HEK293T (cell line): ENCODE results near the gene KLC3.

Experiments used
- CTCF ChIA-PET: fragments of 350-600 bp; formaldehyde crosslinking; extraction: SDS; loops from one replicate; lab custom pipeline; 2021; ENCODE audit warnings: antibody characterized with exemption, inconsistent platforms; lab: Yijun Ruan, JAX
- POLR2A ChIA-PET: fragments of 350-600 bp; formaldehyde crosslinking; extraction: SDS; loops from one replicate; lab custom pipeline; 2020; ENCODE audit warnings: antibody characterized with exemption, inconsistent platforms; lab: Yijun Ruan, JAX
- DNase-seq: peaks from one replicate; pipeline ENCODE4 v3.0.0; 2012; ENCODE audit warnings: mixed read lengths; ENCODE audit errors: extremely low spot score
- ARNT ChIP-seq: fragments of 450-650 bp; IDR thresholded peaks from 2 replicates; pipeline ENCODE4 v1.6.1; 2017; ENCODE audit warnings: mild to moderate bottlenecking
- BHLHE40 ChIP-seq: fragments of 450-650 bp; IDR thresholded peaks from 2 replicates; pipeline ENCODE4 v1.6.1; 2016; ENCODE audit warnings: mild to moderate bottlenecking, moderate library complexity, borderline replicate concordance
- CTBP1 ChIP-seq: fragments of 450-650 bp; IDR thresholded peaks from 2 replicates; pipeline ENCODE4 v1.6.1; 2016; ENCODE audit warnings: borderline replicate concordance
- ELF4 ChIP-seq: fragments of 450-650 bp; IDR thresholded peaks from 2 replicates; pipeline ENCODE4 v1.6.1; 2017; ENCODE audit warnings: antibody characterized with exemption
- FOXA1 ChIP-seq: fragments of 450-650 bp; IDR thresholded peaks from 2 replicates; pipeline ENCODE4 v1.6.1; 2016; ENCODE audit warnings: mild to moderate bottlenecking
- FOXK2 ChIP-seq: fragments of 450-650 bp; IDR thresholded peaks from 2 replicates; pipeline ENCODE4 v1.6.1; 2016; ENCODE audit warnings: mild to moderate bottlenecking
- FOXM1 ChIP-seq: fragments of 450-650 bp; IDR thresholded peaks from 2 replicates; pipeline ENCODE4 v1.6.1; 2017; ENCODE audit warnings: mild to moderate bottlenecking, borderline replicate concordance
- HDGF ChIP-seq: fragments of 450-650 bp; IDR thresholded peaks from 2 replicates; pipeline ENCODE4 v1.6.1; 2017; ENCODE audit warnings: antibody characterized with exemption, borderline replicate concordance
- L3MBTL2 ChIP-seq: fragments of 450-650 bp; conservative IDR thresholded peaks from 2 replicates; pipeline ENCODE4 v1.6.1; 2016; ENCODE audit warnings: mild to moderate bottlenecking
- LEF1 ChIP-seq: fragments of 450-650 bp; IDR thresholded peaks from 2 replicates; pipeline ENCODE4 v1.6.1; 2017; ENCODE audit warnings: mild to moderate bottlenecking, borderline replicate concordance
- NFRKB ChIP-seq: fragments of 450-650 bp; IDR thresholded peaks from 2 replicates; pipeline ENCODE4 v1.6.1; 2016; ENCODE audit warnings: mild to moderate bottlenecking, moderate library complexity
- PKNOX1 ChIP-seq: fragments of 450-650 bp; IDR thresholded peaks from 2 replicates; pipeline ENCODE4 v1.6.1; 2016
- SP1 ChIP-seq: fragments of 450-650 bp; IDR thresholded peaks from 2 replicates; pipeline ENCODE4 v1.6.1; 2017
- SUZ12 ChIP-seq: fragments of 450-650 bp; IDR thresholded peaks from 2 replicates; pipeline ENCODE4 v1.6.1; 2016; ENCODE audit warnings: mild to moderate bottlenecking
- TARDBP ChIP-seq: fragments of 450-650 bp; IDR thresholded peaks from 2 replicates; pipeline ENCODE4 v1.6.1; 2016
- ZNF384 ChIP-seq: fragments of 450-650 bp; IDR thresholded peaks from 2 replicates; pipeline ENCODE4 v1.6.1; 2016

Gene KLC3

GRCh38 chr19:45356760-45357444 lies 16.4 kb downstream of the KLC3 start:
- CTCF ChIA-PET = no interaction called here
- no peak for TF ChIP-seq FOXA1
- no peak for TF ChIP-seq TARDBP
- no peak for TF ChIP-seq FOXK2
- no peak for TF ChIP-seq BHLHE40
- TF ChIP-seq ELF4 = no peak
- no peak for TF ChIP-seq SP1
- no peak for TF ChIP-seq ZNF384
- TF ChIP-seq PKNOX1 = no peak
- no peak for TF ChIP-seq ARNT
- no peak for TF ChIP-seq L3MBTL2
- no peak for TF ChIP-seq FOXM1
- no peak for TF ChIP-seq HDGF
- no peak for TF ChIP-seq NFRKB
- TF ChIP-seq CTBP1 = no peak
- no peak for TF ChIP-seq SUZ12
- no peak for TF ChIP-seq LEF1
- POLR2A ChIA-PET = interaction anchor here (0.6 kb wide), 1 partner anchor 46 kb away, joined by 3 read pairs; no protein-coding TSS in a partner anchor
- no peak for DNase-seq

DNA sequence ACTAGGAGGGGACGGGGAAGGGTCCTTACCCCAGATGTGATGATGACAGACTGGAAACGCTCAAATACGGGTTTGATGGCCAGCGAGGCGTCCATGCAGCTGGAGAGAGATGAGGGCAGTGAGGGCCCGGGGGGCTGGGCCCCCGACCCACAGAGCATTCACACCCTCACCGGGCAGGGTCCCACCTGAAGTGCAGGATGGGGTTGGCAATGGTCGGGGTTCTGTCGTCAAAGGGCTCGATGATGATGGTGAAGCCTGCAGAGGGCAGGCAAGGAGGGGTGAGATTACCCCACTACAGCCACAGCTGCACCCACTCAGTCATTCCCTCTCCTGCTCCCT lies 16.9 kb downstream of the KLC3 start:
- POLR2A ChIA-PET = no interaction called here
- no peak for TF ChIP-seq LEF1
- no peak for DNase-seq
- CTCF ChIA-PET = no interaction called here

GRCh38 chr19:45358213-45358792 lies 17.8 kb downstream of the KLC3 start:
- TF ChIP-seq ZNF384 (no peak), NFRKB (no peak), SUZ12 (no peak), FOXA1 (no peak), CTBP1 (no peak), FOXM1 (no peak), TARDBP (no peak), PKNOX1 (no peak), ELF4 (no peak), L3MBTL2 (no peak), SP1 (no peak), BHLHE40 (no peak), LEF1 (no peak), FOXK2 (no peak), ARNT (no peak), HDGF (no peak)
- DNase-seq = no peak
- ChIA-PET POLR2A (no interaction called here), CTCF (no interaction called here)

GRCh38 chr19:45361608-45362007 lies 21.1 kb downstream of the KLC3 start:
- POLR2A ChIA-PET = no interaction called here
- no peak for DNase-seq
- CTCF ChIA-PET = no interaction called here
- TF ChIP-seq ELF4 = no peak
- TF ChIP-seq CTBP1 = no peak
- TF ChIP-seq HDGF = no peak
- no peak for TF ChIP-seq TARDBP
- TF ChIP-seq NFRKB = no peak
- no peak for TF ChIP-seq ARNT
- no peak for TF ChIP-seq LEF1

GRCh38 chr19:45362291-45362690 lies 21.7 kb downstream of the KLC3 start:
- no peak for DNase-seq
- TF ChIP-seq HDGF (no peak), FOXK2 (no peak), CTBP1 (no peak), L3MBTL2 (no peak), LEF1 (no peak), ELF4 (no peak), FOXM1 (no peak), FOXA1 (no peak), TARDBP (no peak), ZNF384 (no peak), BHLHE40 (no peak), SP1 (no peak), NFRKB (no peak), SUZ12 (no peak), PKNOX1 (no peak), ARNT (no peak)
- ChIA-PET POLR2A (no interaction called here), CTCF (no interaction called here)

DNA sequence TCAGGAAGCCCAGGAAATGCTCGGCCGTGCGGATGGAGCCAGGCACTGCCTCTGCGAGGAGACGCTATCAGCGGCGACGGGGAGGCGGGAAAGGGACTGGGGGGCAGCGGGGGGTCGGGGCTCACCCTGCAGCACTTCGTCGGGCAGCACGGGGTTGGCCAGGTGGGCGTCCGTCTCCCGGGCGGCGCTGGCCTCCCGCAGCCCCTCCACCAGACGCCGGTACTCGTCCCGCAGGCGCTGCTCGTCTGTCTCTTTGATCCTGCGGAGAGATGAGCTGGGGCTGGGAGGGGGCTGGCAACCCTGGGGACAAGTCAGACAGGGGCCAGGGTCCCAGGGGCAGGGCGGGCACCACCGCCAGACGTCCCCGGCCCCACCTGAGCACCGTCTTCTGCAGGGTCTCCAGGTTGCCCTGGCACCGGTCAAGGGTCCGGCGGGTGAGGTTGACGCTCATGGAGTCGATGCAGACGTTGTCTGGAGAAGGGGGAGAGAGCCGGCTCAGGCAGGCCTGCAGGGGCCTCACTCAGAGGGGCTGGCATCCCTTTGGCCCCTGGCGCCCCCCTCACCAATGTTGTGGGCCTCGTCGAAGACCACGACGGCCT lies 23.4 kb downstream of the KLC3 start:
- no peak for DNase-seq
- ChIA-PET POLR2A (no interaction called here), CTCF (no interaction called here)
- TF ChIP-seq L3MBTL2 (no peak), CTBP1 (no peak), BHLHE40 (no peak), LEF1 (no peak), FOXM1 (no peak), FOXK2 (no peak), PKNOX1 (no peak), SP1 (no peak), FOXA1 (no peak), ELF4 (no peak), ARNT (no peak), HDGF (no peak), SUZ12 (no peak)
